Measurements from ENCODE around the gene USHBP1. TPM values are rescaled to one million over a fixed set of nuclear protein-coding genes. Genes with fewer than 3 reads are reported as not detected.

The USHBP1 gene
- total and polyA plus RNA-seq, 2 of the 13 experiments (the other 11 are each of a cell fraction or from before 2014, with no cell fraction given): 0.15 to 1.5 TPM

- no peak for TF ChIP-seq TEF (CRISPR knock-in tag; IDR thresholded peaks at IDR 0.05)
- TF ChIP-seq PRDM4 (CRISPR knock-in tag; IDR thresholded peaks at IDR 0.05; ENCODE audit: borderline replicate concordance): no peak
- no peak for TF ChIP-seq ZNF253 (CRISPR knock-in tag; IDR thresholded peaks at IDR 0.05; ENCODE audit: borderline replicate concordance)
- TF ChIP-seq PAXIP1 (CRISPR knock-in tag; conservative IDR thresholded peaks at IDR 0.05): peak; percentile 41
- no peak for TF ChIP-seq MBD4 (IDR thresholded peaks at IDR 0.05; ENCODE audit: borderline replicate concordance, low read length)
- TF ChIP-seq POGZ (CRISPR knock-in tag; IDR thresholded peaks at IDR 0.05): no peak
- no peak for TF ChIP-seq PRDM15 (CRISPR knock-in tag; IDR thresholded peaks at IDR 0.05)
- TF ChIP-seq ZNF318 (CRISPR knock-in tag; IDR thresholded peaks at IDR 0.05): no peak
These were observed 2.6 kb upstream of the USHBP1 start, which contains the start of gene BABAM1 (continued) for GRCh38 chr19:17266975-17267788.

Measured in HepG2 (cell line).